ENCODE measurements around the gene ASIC2.

GRCh38 chr17:33002246-33002645, 290.8 kb downstream of the ASIC2 start:
- TF ChIP-seq SP1 (IDR thresholded peaks at IDR 0.05; ENCODE audit: low read depth) (no peak), RAD21 (IDR thresholded peaks at IDR 0.05; ENCODE audit: low read depth) (no peak), EZH2phosphoT487 (IDR thresholded peaks at IDR 0.05; ENCODE audit: borderline replicate concordance) (no peak), POLR2AphosphoS5 (IDR thresholded peaks at IDR 0.05; ENCODE audit: low read depth, low read length) (no peak), CTCF (IDR thresholded peaks at IDR 0.05 in 2 of 3, conservative IDR thresholded peaks at IDR 0.05 in 1 of 3; ENCODE audit: borderline replicate concordance in 1 of 3, insufficient read depth in 1 of 3, low read depth in 2 of 3, low read length in 2 of 3) (no peak), ZNF274 (IDR thresholded peaks at IDR 0.05; ENCODE audit: low read depth, low read length) (no peak), JUND (IDR thresholded peaks at IDR 0.05) (no peak), POLR2A (IDR thresholded peaks at IDR 0.05; ENCODE audit: borderline replicate concordance, extremely low read depth, insufficient read depth, insufficient read length) (no peak), CEBPB (IDR thresholded peaks at IDR 0.05; ENCODE audit: low read depth) (no peak), ZFX (IDR thresholded peaks at IDR 0.05) (no peak)
- TF ChIP-seq, protein P1, sequence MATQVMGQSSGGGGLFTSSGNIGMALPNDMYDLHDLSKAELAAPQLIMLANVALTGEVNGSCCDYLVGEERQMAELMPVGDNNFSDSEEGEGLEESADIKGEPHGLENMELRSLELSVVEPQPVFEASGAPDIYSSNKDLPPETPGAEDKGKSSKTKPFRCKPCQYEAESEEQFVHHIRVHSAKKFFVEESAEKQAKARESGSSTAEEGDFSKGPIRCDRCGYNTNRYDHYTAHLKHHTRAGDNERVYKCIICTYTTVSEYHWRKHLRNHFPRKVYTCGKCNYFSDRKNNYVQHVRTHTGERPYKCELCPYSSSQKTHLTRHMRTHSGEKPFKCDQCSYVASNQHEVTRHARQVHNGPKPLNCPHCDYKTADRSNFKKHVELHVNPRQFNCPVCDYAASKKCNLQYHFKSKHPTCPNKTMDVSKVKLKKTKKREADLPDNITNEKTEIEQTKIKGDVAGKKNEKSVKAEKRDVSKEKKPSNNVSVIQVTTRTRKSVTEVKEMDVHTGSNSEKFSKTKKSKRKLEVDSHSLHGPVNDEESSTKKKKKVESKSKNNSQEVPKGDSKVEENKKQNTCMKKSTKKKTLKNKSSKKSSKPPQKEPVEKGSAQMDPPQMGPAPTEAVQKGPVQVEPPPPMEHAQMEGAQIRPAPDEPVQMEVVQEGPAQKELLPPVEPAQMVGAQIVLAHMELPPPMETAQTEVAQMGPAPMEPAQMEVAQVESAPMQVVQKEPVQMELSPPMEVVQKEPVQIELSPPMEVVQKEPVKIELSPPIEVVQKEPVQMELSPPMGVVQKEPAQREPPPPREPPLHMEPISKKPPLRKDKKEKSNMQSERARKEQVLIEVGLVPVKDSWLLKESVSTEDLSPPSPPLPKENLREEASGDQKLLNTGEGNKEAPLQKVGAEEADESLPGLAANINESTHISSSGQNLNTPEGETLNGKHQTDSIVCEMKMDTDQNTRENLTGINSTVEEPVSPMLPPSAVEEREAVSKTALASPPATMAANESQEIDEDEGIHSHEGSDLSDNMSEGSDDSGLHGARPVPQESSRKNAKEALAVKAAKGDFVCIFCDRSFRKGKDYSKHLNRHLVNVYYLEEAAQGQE (IDR thresholded peaks at IDR 0.05; ENCODE audit: low read depth), result no peak
- TF ChIP-seq, protein P2, sequence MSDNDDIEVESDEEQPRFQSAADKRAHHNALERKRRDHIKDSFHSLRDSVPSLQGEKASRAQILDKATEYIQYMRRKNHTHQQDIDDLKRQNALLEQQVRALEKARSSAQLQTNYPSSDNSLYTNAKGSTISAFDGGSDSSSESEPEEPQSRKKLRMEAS (IDR thresholded peaks at IDR 0.05), result no peak
